Activated CD8-positive, alpha-beta memory T cell treated with anti-CD3 and anti-CD28 coated beads for 48 hours (primary cell): ENCODE data around the gene CDH4.

Experiments
- DNase-seq, 3 experiments: peaks; one replicate each; pipeline ENCODE4 v3.0.0-alpha.2; 2020; ENCODE audit warnings: low read depth in 2 of 3, low spot score in 2 of 3

CDH4 gene

GRCh38 chr20:61325718-61326117 is 73.7 kb downstream of the CDH4 start:
- no peak for DNase-seq

GRCh38 chr20:61328911-61329558 is 77.0 kb downstream of the CDH4 start:
- no peak for DNase-seq

GRCh38 chr20:61330441-61330840 is 78.4 kb downstream of the CDH4 start:
- no peak for DNase-seq

GRCh38 chr20:61331543-61331942 is 79.5 kb downstream of the CDH4 start:
- no peak for DNase-seq

GRCh38 chr20:61332016-61332975 is 80.2 kb downstream of the CDH4 start:
- DNase-seq: no peak

- DNase-seq: no peak
These were observed 81.5 kb downstream of the CDH4 start for GRCh38 chr20:61333484-61334108.

GRCh38 chr20:61340157-61340556 is 88.1 kb downstream of the CDH4 start:
- no peak for DNase-seq

- no peak for DNase-seq
These were observed 89.5 kb downstream of the CDH4 start for GRCh38 chr20:61341605-61342004.

- DNase-seq: no peak
These were observed 91.9 kb downstream of the CDH4 start for GRCh38 chr20:61343934-61344333.

GRCh38 chr20:61345656-61346055 is 93.6 kb downstream of the CDH4 start:
- no peak for DNase-seq

GRCh38 chr20:61346996-61347395 is 94.9 kb downstream of the CDH4 start:
- no peak for DNase-seq

- no peak for DNase-seq
These were observed 95.4 kb downstream of the CDH4 start for GRCh38 chr20:61347443-61347842.

- no peak for DNase-seq
These were observed 97.5 kb downstream of the CDH4 start for GRCh38 chr20:61349447-61350165.

- DNase-seq: no peak
These were observed 98.6 kb downstream of the CDH4 start for GRCh38 chr20:61350500-61351250.

- no peak for DNase-seq
These were observed 100.5 kb downstream of the CDH4 start for GRCh38 chr20:61352346-61353260.

- no peak for DNase-seq
These were observed 101.4 kb downstream of the CDH4 start for GRCh38 chr20:61353261-61354000.

- no peak for DNase-seq
These were observed 101.9 kb downstream of the CDH4 start for GRCh38 chr20:61354001-61354390.

GRCh38 chr20:61354501-61354900 is 102.4 kb downstream of the CDH4 start:
- no peak for DNase-seq
